ENCODE data around the gene ARRDC4. TPM values are rescaled to one million over a fixed set of nuclear protein-coding genes. Genes with fewer than 3 reads are reported as not detected.

ARRDC4 gene
- total RNA-seq, 1 donor from 2014 or later = 52.8 TPM

DNA sequence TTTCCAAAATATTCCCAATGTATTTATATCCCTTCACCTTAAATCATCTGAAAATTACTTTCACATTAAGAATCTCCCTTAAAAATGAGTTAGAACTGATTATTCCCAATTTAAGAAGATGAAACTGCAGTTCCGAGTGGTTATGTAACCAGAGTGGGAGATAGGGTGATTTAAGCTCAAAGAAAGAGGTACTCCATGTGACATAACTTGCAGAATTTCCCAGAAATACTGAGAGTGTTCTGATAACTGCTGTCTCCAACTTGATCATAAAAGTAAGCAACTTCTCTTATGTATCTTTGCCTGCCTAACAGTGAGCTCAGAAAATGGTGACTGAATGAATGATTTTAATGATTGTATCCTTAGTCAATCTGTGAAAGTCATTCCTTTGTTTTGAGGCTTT is 32.3 kb downstream of the ARRDC4 start:
- H3K27ac ChIP-seq = no peak overlapping the region
- peak in 1 of 2 donors; percentile 54 for ATAC-seq
- no peak for TF ChIP-seq CTCF (IDR thresholded peaks at IDR 0.05)
- no peak for DNase-seq
- no peak overlapping the region for H3K4me3 ChIP-seq
- H3K36me3 ChIP-seq = no peaks in the 10 kb centered on the region
- no peaks in the 10 kb centered on the region for H3K27me3 ChIP-seq (ENCODE audit: low read depth)
- H3K4me1 ChIP-seq = no peaks in the 10 kb centered on the region
- intact Hi-C loops (cut with DNase I) = no loop called here
- H3K9me3 ChIP-seq = no peaks in the 10 kb centered on the region

DNA sequence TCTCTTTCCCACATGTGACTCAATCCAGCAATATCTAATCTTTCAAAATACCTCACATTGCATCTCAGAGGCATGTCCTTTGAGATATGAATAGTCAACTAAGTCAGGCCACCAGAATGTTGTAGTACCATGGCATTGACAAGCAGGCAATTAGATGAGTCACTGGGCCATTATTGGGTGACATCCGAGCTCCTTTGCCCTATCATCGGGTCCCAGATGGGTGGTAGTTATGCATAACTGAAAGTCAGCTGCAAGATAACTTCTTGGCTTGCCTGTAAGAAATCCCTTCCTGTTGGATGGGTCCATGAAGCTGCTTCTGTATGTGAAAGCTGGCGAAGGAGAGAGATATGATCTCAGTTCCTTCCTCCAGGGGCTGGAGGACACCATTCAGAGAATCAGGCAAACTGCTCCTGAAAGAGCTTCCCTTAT is 32.8 kb downstream of the ARRDC4 start:
- Histone ChIP-seq H3K27me3 (ENCODE audit: low read depth) (no peaks in the 10 kb centered on the region), H3K9me3 (no peaks in the 10 kb centered on the region), H3K4me3 (no peak overlapping the region), H3K27ac (no peak overlapping the region), H3K4me1 (no peaks in the 10 kb centered on the region), H3K36me3 (no peaks in the 10 kb centered on the region)
- intact Hi-C loops (cut with DNase I) = no loop called here
- no peak for DNase-seq
- peak; percentile 56 to 58 for ATAC-seq
- no peak for TF ChIP-seq CTCF (IDR thresholded peaks at IDR 0.05)

DNA sequence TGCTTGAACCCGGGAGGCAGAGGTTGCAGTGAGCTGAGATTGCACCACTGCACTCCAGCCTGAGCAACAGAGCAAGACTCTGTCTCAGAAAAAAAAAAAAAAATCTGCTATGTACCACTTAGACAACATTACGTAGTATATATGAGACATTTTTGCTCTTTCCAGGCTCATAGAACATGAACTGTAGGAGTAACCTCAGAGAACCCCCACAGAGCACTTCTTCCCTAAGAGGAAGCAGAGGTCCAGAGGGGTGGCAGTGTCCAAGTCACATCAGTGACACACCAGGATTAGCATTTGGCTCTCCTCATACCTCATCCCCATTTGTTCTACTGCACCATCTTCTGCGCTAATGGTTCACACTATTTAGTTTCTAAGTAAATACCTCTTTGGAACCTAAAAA is 33.7 kb downstream of the ARRDC4 start:
- Histone ChIP-seq H3K9me3 (no peaks in the 10 kb centered on the region), H3K4me3 (no peak overlapping the region), H3K4me1 (no peaks in the 10 kb centered on the region), H3K27ac (no peak overlapping the region), H3K27me3 (ENCODE audit: low read depth) (no peaks in the 10 kb centered on the region), H3K36me3 (no peaks in the 10 kb centered on the region)
- no peak for DNase-seq
- ATAC-seq = no peak
- no peak for TF ChIP-seq CTCF (IDR thresholded peaks at IDR 0.05)
- intact Hi-C loops (cut with DNase I) = no loop called here

DNA sequence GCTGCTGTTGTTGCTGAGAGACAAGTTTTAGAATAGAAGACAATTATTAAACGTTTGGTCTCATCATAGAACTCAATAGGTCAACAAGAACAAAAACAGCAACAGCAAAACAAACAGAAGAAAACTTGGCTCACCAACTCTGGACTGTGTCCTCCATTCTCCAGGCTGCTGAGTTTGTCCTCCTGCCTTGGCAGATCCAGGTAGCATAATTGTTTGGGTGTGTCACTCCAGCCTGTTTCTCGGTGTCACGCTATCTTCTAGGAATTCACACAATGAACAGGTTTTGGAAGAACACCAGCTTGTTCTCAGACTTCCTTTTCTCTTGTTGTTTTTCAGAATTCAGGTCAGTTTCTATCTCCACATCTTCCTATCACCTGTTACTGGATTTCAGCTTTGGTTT is 34.7 kb downstream of the ARRDC4 start:
- no peak for TF ChIP-seq CTCF (IDR thresholded peaks at IDR 0.05)
- Histone ChIP-seq H3K27ac (no peak overlapping the region), H3K4me3 (no peak overlapping the region), H3K9me3 (no peaks in the 10 kb centered on the region), H3K4me1 (no peaks in the 10 kb centered on the region), H3K36me3 (no peaks in the 10 kb centered on the region), H3K27me3 (ENCODE audit: low read depth) (no peaks in the 10 kb centered on the region)
- ATAC-seq = no peak
- intact Hi-C loops (cut with DNase I) = no loop called here
- no peak for DNase-seq

GRCh38 chr15:97995881-97996603 is 35.5 kb downstream of the ARRDC4 start:
- no peaks in the 10 kb centered on the region for H3K4me1 ChIP-seq
- H3K9me3 ChIP-seq = no peaks in the 10 kb centered on the region
- intact Hi-C loops (cut with DNase I) = no loop called here
- H3K27ac ChIP-seq = no peak overlapping the region
- DNase-seq (no peak), ATAC-seq (peak in 1 of 2 donors; percentile 12)
- no peak overlapping the region for H3K4me3 ChIP-seq
- no peaks in the 10 kb centered on the region for H3K27me3 ChIP-seq (ENCODE audit: low read depth)
- no peaks in the 10 kb centered on the region for H3K36me3 ChIP-seq
- TF ChIP-seq CTCF (IDR thresholded peaks at IDR 0.05) = no peak

Measured in lower lobe of right lung (tissue), 2 donors.